H54 (cell line): ENCODE measurements around the gene CACNA2D3.

Source experiments
- DNase-seq: peaks from one replicate; pipeline ENCODE4 v3.0.0; 2011; ENCODE audit warnings: low spot score, mixed read lengths; ENCODE audit not compliant: insufficient read length
- FAIRE-seq: peaks from 3 replicates; lab custom pipeline; 2011; peaks lifted over from hg19 to GRCh38; lab: Jason Lieb, UNC
- POLR2A ChIP-seq: IDR thresholded peaks from 2 replicates; pipeline ENCODE4 v1.6.1; 2011; ENCODE audit warnings: low read depth, mild to moderate bottlenecking, low read length

The CACNA2D3 gene

DNA sequence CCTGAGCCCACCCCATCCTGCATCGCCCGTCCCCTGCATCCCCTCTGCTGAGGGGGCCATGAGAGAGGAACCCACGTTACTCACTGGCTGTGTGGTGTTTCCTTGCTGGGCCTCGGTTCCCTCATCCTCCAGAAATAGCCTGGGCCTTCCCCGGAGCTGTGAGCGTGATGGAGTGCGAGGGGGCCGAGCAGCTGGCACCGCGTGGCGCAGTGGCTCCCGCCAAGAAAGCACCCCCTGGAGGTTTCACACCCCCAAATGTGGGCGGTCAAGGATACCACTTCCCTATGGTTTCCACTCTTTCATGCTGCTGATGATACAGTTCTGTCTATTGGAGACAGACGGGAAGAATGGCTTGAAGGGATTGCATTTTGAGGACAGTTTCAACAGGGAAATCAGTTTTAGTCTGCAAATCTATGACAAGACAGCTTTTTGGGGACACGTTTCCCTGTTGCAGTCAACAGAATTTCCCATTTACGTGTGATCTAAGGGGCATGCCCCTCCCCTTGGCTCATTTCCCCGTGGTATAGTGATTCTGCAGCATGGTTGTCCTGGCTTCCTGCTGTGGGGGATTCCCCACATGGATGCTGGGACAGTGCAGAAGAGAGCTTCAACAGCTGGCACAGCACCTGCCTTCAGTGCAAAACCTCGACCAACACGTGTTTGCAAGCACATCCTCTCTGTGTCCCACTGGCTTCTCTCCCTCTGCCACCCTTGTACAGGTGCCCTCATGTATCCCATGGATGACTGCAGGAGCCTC, 428.0 kb downstream of the CACNA2D3 start:
- TF ChIP-seq POLR2A: no peak
- DNase-seq: no peak
- no peak for FAIRE-seq

DNA sequence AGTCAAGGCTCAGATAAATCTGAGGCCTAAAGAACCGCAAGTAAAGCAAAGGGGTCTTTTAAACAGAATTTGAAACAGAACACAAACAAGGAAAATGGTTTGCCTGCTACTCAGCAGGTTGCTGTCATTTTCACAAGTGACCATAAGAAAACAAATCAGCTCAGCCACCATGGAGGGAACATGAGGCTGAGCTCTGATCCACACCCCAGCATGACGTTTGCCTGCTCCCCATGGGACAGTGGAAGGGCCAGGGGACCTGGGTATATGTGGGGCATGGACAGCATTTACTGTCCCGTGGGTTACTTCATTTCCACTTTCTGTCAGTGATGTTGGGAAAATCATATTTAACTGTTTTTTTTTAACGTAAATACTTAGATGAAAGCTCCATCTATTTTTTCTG, 434.3 kb downstream of the CACNA2D3 start:
- DNase-seq (no peak), FAIRE-seq (no peak)
- TF ChIP-seq POLR2A: no peak

DNA sequence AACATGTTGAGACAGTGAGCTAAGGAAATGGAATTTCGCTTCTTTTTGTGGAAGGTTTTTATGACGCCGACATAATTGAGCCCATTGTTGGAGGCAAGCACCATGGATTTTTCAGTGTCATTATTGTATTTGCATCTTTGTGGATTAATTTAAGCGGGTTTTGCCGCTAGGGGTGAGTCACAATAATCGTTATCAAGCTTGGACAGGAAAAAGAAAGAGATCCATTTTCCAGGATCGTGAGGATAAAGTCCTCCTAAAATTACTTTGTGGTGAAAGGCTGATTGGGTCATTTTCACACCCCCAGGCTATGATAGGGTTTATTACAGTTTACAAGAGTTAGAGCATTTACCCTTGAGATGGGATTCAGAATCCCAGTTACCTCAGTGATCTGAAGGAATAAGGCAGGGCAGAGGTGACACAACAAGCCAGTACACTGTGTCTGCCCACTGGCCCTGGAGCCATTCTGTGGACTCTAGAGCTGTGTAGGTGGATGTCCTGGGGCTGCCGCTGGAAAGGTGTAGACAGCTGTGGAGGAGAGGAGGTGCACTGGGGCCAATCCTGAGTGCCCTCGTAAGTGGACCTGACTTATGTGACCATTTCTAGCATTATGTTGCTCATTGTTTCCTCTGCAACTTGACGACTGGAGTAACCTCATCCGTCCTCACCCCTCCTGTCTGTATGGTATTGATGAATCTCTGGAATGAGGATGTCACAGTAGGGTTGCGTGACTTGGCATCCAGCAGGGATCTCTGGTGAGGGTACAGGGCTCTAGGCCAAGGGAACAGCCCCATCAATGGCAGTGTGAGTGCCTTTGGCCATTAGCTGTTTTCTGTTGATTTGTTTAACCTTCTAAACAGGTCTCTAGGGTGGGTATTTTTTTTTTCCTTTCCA, 435.4 kb downstream of the CACNA2D3 start:
- DNase-seq: no peak
- TF ChIP-seq POLR2A: no peak
- no peak for FAIRE-seq

DNA sequence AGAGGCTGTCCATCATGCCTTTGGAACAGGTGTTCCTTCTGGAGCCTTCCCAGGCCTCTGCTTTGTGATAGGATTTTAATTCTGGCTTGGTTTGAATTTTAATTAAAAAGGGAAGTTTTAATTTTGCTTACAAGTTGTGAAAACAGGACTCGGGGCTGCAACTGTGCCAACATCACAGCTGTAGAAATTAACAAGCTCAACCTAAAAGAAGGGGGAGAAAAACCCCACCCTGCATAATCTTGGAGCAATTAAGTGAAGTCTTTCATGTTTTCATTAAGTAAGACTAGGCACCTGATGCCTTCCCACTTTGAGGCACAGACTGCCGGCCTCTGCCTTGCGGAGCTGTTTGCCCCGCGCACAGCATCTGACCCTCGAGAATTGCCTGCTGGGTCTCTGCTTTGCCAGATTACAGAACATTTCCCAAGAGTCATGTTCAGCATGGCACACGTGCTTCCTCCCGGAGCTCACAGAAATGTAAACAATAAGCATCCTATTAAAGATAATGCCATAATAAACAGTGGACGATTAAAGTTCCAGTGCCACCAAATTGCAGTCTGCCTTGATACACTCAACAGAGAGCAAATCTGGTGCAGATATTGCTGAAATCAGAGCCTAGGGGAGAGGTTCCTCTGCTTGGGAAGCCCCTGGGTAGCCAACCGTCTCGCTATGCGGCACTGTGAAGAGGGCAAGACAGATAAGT, 441.3 kb downstream of the CACNA2D3 start:
- TF ChIP-seq POLR2A: no peak
- FAIRE-seq (no peak), DNase-seq (no peak)

DNA sequence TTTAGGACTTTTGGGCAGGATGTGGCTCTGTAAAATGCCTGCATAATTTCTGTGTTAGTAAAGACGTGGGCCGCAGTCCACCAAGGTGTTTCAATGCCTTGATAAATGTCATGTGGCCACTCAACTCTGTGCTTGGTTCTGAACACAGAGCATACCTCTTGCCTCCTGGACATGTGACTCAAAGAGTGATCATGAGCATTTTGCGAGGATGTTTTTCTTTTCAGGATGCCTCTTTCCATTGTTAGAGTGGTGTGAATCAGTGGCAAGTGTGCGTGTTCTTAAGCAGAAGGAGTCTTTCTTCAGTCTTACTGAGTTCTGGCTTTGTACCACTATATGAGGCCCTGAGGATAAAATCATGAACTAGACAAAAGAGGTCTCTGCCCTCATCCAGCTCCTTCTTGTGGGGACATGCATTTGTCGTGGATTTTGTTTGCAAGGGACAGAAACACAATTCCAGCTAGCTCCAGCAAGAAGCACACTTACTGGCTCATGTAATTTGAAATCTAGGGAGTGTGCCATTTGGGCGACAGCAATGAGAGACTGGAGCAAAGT, 442.1 kb downstream of the CACNA2D3 start:
- DNase-seq: no peak
- no peak for TF ChIP-seq POLR2A
- FAIRE-seq: no peak

DNA sequence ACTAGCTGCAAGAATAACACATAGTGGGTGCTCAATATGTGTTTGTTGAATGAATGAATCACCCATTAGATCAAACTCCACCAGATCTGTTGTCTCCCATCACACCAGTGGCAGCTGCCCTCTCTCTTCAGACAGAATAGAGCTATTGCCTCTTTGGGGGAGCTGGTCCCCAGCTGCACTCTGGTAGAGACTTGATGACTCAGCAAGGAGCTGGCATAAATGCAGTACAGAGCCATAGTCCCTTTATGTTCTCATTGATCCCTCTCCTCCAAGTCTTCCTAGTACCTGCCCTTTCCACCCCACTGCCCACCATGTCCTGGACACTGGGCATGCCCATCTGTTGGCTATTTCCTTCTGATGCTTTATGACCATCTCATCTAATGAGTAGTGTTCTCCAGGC, 443.6 kb downstream of the CACNA2D3 start:
- DNase-seq (no peak), FAIRE-seq (no peak)
- TF ChIP-seq POLR2A: no peak

DNA sequence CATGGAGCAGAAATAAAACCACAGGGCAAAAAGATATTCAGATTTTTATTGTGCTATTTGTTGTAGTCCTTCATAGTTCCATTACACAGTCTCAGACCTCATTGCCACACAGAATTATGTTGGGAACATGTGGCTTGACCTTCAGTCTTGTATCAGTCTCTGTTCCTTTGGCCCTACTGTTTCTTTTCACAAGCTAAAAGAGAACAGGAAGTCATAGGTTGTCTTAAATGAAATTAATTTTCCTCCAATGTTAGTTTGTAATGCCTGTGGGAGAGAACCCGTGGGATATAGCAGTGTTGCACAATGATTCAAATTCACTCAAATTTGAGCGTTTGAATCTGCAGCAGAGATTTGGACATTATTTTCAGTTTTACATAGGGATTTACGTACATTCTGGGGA, 445.6 kb downstream of the CACNA2D3 start:
- TF ChIP-seq POLR2A: no peak
- DNase-seq (no peak), FAIRE-seq (no peak)

DNA sequence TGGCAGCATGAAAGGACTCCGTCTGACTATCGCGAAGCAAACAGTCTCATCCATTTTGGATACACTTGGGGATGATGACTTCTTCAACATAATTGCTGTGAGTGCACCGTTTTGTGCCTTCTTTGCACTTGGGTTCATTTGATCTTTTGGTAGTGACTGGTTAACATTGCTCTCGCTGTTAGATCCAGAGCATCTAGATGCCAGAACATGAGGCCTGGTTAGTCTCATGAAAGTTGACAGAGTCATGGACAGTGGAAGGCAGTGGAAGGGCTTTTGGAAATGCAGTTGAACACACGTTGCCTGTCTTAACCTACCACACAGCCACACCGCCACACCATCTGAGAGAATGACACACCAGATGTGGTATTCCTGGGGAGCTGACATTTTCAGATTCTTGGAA, 447.7 kb downstream of the CACNA2D3 start:
- FAIRE-seq (no peak), DNase-seq (no peak)
- TF ChIP-seq POLR2A: no peak

DNA sequence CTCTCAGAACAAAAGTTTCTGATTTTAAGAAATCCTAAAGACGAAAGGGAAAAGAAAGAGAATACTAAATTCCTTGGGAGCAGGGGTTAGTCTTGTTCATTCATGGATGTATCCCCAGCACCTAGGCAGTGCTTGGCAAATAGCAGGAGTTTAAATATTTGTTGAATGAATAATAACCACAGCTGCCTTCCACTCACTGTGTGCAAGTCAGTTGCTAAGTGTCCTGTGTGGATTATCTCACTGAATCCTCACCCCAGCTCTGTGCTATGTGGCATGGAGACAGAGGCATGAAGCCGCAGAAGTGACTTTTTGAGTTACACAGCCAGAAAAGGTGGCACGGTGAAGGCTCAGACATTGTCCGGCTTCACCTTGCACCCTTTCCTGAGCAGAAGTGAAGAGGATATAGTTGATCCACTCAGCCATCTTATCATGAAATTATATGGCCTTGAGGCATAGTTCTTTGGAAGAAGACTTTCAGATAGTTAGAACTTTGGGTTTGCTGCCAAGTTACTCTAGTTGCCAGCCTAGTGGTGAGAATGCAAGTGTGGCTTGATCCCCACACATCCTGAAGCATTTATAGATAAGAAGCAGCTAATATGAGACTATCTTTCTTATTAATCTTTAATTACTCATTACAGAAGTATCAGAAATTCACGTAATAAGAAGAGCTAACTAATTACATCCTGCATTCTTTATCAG, 450.0 kb downstream of the CACNA2D3 start:
- FAIRE-seq (no peak), DNase-seq (no peak)
- TF ChIP-seq POLR2A: no peak

DNA sequence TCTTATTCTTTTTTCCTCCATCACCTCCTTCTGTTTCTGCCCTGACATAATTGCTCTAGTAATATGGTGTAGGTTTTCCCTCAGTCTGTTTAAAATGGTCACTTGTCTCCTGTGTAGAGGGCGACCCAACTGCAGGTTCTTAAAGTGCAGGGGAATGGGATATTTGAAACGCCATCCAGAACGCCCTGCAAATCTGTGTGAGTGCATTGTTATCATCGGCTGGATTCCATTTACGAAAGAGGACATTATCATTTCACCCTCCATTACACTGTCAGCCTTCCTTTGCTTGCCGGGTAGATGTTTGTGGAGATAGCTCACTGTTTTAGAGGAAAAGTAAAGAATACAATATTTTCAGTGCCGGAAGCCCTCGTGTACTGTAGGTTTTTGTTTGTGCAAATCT, 451.5 kb downstream of the CACNA2D3 start:
- no peak for FAIRE-seq
- no peak for DNase-seq
- TF ChIP-seq POLR2A: no peak

DNA sequence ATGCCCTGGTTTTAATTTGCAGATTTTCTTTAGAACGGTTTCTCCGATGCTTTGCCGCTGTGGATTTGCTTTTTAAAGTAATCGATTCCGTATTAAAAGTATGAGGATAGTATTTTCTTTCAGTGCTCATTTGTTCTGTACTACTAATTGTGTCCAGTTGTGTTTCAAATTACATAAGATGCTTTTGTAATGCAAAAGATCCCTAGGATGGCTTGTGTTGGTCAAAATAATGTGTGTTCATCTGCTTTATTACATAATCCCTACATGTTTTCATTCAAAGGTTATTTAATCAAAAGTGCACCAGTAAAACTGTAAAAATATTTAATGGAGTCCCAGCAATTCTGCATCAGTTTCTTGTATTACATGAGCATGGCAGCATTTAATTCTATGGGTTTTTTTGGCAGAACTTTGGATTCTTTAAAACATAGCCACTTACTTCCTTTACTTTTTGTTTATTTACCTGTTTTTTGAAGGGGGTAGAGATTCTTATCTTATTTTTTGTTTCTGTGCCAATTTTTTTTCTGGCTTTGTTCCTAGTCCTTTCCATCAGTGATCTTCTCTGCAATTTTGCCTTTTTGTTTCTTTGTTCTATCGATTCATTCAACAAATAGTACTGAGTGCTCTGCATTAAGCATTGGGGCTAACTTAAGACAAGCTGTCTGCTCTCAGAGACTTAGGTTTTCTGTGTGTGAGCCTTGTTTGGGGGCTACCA, 452.7 kb downstream of the CACNA2D3 start:
- DNase-seq: no peak
- TF ChIP-seq POLR2A: no peak
- no peak for FAIRE-seq

DNA sequence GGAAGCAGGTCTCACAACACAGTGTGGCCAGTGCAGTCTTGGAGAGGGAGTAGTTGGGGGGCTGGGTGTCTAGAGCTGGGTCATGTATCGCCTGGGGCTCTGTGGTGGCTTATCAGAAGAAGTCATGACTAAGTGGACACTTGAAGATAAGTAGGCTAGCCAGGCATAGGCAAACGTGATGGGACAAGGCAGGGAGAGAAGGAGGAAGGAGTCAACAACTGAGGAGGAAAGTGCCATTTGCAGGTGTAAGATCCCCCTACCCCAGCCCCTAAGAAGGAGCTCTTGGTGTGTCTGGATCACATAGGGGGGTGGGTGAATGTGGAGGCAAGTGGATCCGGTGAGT, 453.2 kb downstream of the CACNA2D3 start:
- TF ChIP-seq POLR2A: no peak
- DNase-seq (no peak), FAIRE-seq (no peak)

DNA sequence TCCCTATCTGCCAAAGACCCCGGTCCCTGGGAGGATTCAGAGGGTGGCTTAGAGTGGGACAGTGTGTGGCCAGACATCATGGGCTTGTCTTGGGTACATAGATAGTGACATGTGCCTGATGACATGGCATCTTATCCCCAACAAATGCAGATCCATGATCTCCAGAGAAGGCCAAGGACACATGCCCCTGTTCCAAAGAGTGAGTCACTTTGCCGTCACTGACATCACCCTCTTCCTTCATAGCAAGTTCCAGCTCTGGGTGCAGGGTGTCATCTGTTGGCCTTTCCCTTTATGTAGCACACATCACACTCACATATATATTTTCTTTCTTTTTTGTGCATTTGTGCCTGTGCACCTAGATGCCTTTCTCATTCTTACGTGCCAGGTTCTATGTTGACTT, 455.0 kb downstream of the CACNA2D3 start:
- no peak for DNase-seq
- no peak for FAIRE-seq
- TF ChIP-seq POLR2A: no peak
